Ammon's horn (tissue), 1 donor: ENCODE results near the gene CCDC144A.
"Not testable (repeated sequence)": the region's sequence is repeated elsewhere in the genome, so short reads cannot be mapped to it uniquely, and the experiment has no call there.

ENCODE experiments used
- DNase-seq: peaks from one replicate; pipeline ENCODE4 v3.0.0-alpha.2; 2016; ENCODE audit warnings: low spot score

The CCDC144A gene

DNA sequence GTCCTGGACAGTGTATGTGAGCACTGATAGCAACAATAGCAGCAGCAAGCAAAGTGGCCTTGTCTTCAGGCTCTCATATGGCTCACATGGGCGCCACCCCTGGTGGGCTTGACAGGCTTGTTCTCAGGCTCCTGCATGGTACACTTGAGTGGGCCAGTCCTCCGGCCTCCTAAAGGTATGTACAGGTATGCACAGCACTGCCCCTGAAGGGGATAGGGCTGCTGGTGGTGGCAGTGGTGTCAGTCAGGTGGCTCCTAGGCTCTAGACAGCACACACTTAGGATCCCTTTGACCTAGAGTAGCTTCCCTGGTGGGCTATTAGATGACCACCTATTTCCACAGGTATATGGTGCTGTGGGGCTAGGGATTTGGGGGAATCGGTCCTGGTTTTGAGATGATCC, 67.5 kb downstream of the CCDC144A start:
- not testable (repeated sequence) for DNase-seq

DNA sequence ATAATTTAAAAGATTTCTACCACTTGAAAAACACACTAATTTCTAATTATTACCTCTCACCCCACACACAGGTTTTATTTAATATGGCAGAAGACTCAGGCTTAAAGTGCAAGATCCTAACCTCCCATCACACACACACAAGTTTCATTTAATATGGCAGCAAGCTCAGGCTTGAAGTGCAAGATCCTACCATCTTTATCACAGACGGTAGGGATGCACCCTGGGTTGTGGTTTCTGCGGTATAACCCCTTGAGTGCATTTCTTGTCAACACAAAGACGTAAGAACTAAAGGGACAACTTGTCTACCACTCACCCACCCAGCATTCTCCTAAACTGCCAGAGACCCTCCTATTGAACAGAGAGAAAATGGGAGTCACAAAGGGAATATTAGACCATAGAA, 68.1 kb downstream of the CCDC144A start:
- DNase-seq: not testable (repeated sequence)

DNA sequence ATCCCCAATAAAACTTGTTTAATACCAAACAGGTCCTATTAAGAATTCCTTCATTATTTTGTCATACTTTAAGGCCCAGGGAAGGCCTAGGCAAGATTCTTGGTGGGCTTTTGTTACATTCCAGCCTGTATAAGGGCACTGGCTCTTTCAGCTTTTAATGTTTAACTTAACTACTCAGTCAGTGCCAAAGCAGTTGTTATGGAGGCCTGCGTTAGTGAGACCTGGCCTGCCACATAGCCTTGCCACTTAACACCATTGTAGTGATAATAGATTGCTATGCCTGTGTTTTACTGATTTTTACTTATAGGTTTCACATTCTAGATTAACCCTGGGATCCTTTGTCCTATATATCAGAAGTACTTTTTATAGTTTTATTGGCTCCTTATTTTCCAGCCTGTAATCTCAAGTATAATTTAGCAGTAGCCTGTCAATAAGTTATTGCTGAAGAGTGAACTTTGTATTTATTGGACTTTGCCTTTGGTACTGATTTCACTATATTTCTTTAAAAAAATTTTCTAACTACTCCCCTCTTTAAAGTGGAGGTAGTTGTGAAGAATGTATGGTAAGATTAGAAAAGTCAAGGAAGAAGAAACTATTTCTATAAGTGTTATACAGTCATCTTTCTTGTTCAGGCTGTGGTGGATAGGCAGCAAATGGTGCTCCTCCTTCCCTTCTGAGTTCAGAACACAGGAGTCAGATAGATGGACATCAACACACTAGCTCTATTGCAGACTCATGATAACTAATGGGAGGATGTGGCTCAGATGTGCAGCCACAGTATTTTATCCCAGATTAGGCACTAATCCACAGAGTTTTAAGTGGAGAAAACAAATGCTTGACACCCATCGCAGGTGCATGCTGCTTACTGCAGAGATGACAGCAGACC, 78.5 kb downstream of the CCDC144A start:
- DNase-seq: not testable (repeated sequence)

DNA sequence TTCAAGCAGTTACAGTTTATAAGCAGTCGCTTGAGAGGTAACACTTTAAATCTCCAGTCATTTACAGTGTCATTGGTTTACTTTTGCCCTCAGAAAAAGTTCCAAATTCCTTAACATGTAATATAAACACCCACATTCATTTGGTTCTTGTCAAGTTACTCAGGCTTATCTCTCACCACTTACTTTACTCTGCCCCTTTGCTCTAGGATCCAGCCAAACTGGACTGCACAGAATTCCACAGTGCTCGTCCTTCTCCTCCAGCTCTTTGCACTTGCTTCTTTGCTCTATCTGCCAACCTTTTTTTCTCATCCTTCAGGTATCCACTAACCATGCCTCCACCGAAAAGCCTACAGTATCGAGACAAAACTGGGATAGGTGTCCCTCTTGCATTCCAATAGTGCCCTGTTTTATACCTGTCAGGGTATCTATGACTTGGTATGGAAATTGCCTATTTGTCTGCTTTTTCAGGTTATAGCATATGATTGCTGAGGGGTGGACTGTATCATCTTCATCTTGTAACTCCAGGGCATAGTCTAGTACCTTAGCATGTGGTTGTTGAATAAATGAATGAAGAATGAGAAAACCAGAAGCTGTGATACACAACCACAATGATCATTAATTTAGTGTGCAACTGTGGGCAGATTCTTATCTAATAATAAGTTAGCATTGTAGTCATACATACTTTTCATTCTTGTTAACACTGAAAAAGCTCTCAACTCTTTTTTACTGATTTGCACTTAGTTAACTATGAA, 82.5 kb downstream of the CCDC144A start:
- DNase-seq: not testable (repeated sequence)

DNA sequence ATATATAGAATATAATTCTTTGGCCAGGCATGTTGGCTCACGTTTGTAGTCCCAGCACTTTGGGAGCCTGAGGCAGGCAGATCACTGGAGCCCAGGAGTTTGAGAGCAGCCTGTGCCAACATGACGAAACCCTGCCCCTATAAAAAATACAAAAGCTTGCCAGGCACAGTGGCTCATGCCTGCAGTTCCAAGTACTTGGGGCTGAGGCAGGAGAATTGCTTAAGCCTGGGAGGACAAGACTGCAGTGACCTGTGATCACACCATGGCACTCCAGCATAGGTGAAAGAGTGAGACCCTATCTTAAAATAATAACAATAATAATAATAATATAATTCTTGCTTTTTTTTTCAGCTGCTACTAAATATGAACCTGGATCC, 83.1 kb downstream of the CCDC144A start:
- not testable (repeated sequence) for DNase-seq

DNA sequence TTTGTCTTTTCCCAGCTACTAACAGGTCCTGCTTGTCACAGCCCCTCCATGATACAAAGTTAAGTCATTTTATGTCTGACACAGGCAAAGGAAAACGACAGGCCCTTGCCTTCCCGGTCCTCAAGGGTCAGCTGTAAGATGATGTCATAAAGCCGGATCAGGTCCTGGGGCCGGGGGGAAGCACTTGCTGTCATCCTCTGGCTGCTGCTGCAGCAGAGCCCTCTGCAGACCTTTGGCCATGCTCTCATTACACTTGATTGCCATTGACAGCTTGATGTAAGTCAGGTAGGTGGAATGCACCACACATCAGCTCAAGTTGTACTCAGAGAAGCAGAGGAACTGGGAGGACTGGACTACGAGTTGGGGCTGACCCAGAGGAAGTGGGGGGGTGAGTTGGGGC, 97.8 kb downstream of the CCDC144A start:
- DNase-seq: not testable (repeated sequence)

DNA sequence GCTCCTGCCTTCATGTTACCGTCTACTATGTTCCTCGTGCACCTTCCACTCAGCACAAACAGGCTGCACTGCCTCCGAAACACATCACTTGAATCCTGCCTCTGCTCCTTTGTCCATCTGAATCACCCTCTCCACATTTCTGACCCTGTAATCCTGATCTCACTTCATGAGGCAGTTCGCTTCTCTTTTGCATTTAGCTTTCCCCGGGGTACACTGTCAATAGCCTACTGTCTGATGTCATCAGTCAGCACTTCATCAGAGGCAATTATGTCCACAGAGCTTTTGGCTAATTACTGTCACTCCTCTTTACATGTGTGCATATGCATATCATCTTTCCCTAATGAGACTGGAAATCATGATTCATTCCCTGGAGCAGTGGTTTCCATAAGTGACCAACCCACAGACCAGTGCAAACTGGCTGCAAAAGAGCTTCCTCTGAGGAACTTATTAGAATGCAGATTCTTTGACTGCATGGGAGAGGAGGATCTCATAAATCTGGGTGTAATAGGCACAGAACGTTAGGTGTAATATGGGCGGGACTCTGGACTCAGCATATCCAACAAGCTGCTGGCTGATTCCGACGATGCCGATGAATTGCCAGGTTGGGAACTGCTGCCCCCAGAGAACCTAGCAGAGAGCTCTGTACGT, 99.0 kb downstream of the CCDC144A start:
- not testable (repeated sequence) for DNase-seq

DNA sequence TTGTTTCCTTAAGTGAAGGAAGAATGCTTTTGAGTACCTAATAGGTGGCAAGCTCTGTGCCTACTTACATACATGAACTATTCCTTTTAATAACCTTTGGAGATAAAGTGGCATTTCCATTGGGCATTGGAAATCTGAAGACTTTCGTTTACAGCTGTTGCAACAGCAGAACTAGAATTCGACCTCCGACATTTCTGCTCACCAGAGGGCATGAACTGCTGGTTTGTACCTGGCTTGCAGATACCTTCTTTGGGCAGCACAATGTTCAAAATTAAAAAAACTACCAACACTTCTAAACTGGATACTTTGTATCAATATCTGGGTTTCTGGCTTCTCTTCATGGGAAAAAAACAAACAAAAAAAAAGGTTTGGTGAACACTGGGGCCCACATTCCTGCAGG, 99.6 kb downstream of the CCDC144A start:
- DNase-seq: not testable (repeated sequence)

DNA sequence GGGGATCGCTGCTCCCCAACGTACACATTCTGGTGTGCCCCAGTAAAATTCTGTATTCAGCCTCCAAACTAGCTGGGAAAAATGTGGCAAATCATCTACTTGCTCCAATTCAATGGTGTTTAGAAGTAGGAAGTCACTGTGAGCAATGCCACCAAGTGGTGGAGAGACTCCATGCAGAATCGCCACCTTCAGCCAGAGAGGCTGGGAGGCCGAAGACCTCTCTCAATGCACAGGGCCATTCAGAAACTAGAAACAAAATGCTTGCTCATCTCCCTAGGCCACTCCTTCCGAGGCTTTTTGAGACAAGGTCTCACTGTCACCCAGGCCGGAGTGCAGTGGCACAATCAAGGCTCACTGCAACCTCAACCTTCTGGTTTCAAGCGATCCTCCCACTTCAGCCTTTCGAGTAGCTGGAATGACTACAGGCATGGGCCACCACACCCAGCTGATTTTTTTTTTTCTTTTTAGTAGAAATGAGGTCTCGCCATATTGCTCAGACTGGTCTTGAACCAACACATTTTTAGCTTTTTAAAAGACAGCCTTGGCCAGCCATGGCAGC, 100.4 kb downstream of the CCDC144A start:
- DNase-seq: not testable (repeated sequence)

DNA sequence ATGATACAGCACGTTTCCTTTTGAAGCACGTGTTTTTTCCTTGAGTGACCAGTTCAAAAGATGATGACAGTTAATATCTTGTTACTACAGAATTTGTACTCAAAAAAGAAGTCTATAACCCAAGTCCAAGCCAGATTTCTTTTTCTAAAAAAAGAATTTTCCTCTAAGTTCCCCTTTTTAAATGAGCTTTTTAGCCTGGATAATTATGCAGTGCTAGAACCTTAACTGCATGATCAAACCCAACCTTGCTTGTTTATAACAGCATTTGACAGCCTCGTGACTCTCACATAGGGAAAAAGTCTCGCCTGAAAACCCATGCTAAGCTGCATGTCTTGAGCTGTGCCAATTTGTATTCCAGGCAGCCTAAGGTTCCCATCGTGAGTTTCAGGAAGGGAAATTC, 104.2 kb downstream of the CCDC144A start:
- not testable (repeated sequence) for DNase-seq

DNA sequence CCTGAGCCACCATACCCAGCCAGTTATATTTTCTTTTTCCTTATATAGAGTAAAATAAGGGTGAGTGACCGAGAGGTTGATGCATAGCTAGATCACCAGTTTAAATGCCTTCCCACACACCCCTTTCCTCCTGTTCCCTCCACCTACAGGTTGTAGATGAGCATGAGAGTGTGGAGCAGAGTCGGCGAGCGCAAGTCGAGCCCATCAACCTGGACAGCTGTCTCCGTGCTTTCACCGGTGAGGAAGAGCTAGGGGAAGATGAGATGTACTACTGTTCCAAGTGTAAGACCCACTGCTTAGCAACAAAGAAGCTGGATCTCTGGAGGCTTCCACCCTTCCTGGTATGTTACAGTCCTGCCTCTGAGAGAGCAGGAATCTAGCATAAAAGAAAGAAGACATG, 105.9 kb downstream of the CCDC144A start:
- not testable (repeated sequence) for DNase-seq

DNA sequence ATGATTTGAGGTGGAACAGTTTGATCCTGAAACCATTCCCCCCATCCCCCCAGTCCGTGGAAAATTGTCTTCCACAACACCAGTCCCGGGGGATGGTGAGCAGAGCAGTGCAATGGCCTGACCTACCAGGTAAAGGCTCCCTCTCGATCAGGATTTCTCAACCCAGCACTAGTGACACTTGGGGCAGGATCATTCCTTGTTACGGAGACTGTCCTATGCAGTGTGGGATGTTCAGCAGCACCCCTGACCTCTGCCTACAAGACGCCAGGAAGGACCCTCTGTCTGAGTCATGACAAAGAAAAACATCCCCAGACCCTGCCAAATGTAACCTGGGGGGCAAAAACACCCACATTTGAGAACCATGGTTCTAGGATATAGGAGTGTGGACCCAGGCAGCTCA, 114.8 kb downstream of the CCDC144A start:
- not testable (repeated sequence) for DNase-seq

DNA sequence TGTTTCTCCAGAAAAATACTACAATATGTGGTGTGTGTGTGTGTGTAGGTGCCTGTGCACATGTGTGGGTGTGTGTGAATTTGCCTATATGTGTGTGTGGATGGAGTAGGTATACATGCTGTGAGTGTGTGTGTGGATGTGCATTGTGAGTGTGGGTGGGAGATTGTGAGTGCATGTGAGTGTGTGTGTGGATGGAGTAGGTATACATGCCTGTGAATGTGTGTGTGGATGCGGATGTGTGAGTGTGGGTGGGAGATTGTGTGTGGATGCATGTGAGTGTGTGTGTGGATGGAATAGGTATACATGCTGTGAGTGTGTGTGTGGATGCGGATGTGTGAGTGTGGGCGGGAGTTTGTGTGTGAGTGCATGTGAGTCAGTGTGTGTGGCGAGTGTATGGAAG, 116.6 kb downstream of the CCDC144A start:
- not testable (repeated sequence) for DNase-seq

DNA sequence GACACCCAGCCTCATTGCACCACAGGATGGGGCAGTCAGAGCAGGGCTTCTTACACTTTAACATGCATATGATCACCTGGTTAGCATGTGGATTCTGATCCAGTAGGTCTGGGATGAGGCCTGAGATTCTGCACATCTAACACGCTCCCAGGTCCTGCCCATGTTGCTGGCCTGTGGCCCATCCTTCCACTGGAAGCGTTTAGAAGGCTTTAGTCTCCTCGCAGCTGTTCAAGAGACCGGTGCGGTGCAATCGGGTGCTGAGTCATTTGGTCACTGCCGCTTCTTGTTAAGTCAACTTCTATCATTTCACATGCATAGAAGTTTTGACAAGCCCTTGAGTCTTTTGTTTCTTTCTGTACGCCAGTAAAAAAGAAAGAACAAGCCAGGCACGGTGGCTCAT, 117.6 kb downstream of the CCDC144A start:
- not testable (repeated sequence) for DNase-seq

DNA sequence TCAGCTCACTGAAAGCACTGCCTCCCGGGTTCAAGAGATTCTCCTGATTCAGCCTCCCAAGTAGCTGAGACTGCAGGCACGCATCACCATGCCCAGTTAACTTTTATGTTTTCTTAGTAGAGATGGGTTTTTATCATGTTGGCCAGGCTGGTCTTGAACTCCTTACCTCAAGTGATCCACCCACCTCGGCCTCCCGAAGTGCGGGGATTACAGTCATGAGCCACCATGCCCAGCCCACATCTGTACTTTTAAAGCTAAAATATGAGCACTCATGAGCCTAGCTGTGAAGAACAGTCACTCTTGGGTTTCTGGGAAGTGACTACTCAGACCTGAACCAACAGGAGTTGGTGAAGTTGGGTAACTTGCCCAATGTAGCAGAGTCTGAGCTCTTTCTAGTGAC, 120.2 kb downstream of the CCDC144A start:
- DNase-seq: not testable (repeated sequence)

DNA sequence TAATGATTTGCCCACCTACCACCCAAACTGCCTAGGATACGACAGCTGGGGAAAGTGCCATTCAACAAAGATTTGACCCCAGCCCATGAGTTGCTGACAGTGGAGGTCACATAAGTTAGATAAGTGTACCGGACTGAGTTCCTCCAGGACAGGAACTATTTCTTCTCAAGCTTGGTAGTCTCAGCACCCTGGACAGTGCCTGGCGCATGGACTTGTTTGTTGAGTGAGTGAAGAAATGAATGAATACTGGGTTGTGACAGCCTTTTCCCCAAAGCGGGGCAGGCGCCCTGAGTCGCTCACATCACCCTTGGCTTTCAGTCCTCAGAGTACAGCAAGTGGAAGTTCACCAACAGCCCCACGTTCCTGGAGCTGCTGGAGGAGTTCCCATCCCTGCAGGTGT, 122.1 kb downstream of the CCDC144A start:
- DNase-seq: not testable (repeated sequence)

DNA sequence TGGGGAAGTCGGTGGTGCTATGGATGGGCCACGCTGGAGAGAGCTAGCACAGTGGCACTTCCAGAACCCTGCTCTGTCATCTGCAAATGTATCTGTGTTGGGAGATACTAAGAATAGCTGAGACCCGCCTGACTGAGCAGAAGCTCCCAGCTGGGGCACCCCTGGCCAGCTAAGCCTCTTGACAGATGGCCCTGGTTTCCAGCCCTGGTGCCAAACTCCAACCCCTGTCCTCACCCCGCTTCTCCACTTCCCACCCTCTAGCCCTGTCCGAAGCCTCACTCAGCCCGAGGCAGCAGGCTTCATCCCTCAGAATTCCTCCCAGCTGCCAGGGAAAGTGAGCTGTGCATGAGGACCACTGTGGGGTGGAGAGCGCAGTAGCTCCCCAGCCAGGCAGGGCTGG, 124.4 kb downstream of the CCDC144A start:
- DNase-seq: no peak

DNA sequence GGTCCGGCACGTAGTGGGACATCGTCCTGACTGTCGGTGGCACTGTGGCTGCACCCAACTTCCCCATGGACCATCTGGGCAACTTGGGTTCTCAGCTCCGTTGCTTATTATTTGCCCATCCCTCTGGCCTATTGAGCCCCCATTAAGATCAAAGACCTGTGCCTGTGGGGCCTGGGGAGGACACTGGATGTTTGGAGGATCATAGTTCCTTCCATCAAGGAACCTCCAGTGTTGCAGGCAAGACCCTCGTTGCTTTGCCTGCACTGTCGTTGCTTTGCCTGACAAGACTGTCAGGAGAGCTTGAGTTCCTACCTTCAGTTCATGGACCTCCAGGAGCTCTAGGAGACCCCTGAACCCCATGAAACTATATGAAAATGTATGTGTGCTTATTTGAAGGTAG, 127.2 kb downstream of the CCDC144A start:
- DNase-seq: no peak

DNA sequence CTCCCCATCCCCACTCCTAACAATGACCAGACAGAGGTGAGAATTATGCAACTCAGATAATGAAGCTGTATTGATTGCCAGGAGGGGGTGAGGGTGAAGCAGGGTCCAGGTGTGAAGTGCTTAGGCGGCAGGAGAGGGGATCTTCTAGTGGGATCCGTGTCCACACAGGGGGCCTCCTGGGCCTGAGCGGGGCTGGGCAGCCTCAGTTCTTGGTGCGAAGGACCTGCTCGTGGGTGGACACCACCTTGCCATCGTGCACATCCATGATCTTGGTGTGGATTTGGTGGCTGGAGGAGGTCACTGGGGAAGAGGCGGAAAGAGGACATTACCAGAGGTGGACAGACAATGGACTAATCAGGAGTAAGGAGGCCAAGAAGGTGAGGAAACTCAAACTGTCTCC, 127.9 kb downstream of the CCDC144A start:
- DNase-seq: not testable (repeated sequence)

DNA sequence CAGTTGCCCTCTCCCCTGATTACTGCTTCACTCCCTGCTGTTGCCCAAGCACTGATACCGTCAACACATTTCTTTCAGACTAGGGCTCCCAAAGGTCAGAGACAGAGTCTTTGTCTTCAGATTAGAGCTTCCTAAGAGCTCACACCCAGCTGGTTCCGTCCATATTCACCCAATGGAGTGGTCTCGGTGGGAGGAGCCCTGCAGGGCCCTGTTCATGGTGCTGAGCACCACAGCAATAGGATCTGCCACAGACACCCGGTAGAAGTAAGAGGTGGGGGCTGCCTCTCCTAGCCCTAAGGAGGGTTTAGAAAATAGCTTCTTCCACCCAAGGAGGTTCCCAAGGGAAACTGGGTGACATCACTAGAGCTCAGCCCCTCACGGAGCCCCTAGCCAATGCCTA, 128.3 kb downstream of the CCDC144A start:
- DNase-seq: no peak

DNA sequence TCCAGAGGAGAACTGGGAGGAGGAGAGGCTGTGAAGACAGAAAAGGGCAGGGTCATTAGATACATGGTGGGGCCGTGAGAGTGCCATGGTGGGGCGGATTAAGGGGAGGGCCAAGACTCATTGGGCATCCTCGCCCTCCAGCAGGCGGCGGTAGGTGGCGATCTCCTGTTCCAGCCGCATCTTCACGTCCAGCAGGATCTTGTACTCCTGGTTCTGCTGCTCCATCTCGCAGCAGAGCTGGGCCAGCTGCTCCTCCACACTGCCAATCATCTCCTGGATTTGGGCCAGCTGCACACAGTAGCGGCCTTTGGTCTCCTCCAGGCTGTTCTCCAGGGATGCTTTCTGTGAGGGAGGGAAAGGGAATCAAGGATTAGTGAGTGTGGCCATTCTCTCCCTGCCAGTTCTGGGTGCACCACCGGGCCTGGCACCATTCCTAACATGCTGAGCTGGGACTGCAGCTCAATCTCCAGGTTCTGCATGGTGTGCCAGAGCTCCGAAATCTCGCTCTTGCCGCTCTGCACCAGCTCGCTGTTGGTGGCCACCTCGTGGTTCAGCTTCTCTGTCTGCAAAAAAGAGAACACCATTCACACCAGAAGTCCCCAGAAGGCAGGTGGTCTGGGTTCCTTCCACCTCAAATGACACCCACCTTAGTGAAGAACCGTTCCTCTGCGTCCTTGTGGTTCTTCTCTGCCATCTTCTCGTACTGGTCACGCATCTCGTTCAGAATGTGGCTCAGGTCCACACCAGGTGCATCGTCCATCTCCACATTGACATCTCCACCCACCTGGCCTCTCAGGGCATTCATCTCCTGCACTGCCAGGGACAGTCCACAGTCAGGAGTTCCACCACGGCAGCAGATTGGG, 129.0 kb downstream of the CCDC144A start:
- no peak for DNase-seq
